Measurements from ENCODE around the gene RAB10. TPM values are rescaled to one million over a fixed set of nuclear protein-coding genes. Genes with fewer than 3 reads are reported as not detected.

RAB10 gene
- total and polyA plus RNA-seq, 2 of the 13 experiments (the other 11 are each of a cell fraction or from before 2014, with no cell fraction given), result 48.2 to 120 TPM

DNA sequence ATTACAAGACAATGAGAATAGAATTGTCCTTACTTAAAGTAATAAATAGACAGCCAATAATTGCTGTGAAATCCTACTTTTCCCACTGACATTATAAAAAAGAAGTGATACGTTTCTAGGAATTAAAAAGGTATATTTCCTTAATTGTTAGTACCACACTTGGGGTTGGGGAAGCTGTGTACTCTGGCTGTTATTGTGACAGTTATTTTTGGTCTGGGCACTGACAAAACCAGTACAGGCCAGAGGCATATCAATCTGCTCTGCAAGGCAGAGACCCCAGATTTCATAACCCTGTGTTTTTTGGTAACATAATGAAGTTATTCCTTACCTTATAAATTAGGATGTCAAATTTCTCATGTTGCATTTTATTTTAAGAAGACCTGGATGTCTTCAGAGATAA is 66.5 kb downstream of the RAB10 start:
- 100% methylated on average over 1 of the region's 1 CpG for WGBS (ENCODE audit: low lambda C conversion rate)
- FAIRE-seq, result no peak
- peaks cover 17 to 68% of the 10 kb centered on the region in 2 experiments for H3K36me3 ChIP-seq (replicated peaks in 1 of 2; ENCODE audit: control insufficient read depth in 1 of 2, insufficient read depth in 2 of 2, low read length in 2 of 2)
- TF ChIP-seq SKI (IDR thresholded peaks at IDR 0.05; ENCODE audit: partially characterized antibody) (no peak), NR1H2 (CRISPR knock-in tag; IDR thresholded peaks at IDR 0.05; ENCODE audit: borderline replicate concordance, low read depth) (no peak), REPIN1 (CRISPR knock-in tag; IDR thresholded peaks at IDR 0.05; ENCODE audit: borderline replicate concordance, low read depth) (no peak), ZNF17 (CRISPR knock-in tag; IDR thresholded peaks at IDR 0.05) (no peak), ZSCAN9 (CRISPR knock-in tag; IDR thresholded peaks at IDR 0.05; ENCODE audit: borderline replicate concordance) (no peak), ZNF235 (CRISPR knock-in tag; IDR thresholded peaks at IDR 0.05; ENCODE audit: borderline replicate concordance) (no peak), BRD4 (CRISPR knock-in tag; IDR thresholded peaks at IDR 0.05) (no peak), ZNF572 (CRISPR knock-in tag; IDR thresholded peaks at IDR 0.05) (no peak)
- TF ChIP-seq, protein P1, sequence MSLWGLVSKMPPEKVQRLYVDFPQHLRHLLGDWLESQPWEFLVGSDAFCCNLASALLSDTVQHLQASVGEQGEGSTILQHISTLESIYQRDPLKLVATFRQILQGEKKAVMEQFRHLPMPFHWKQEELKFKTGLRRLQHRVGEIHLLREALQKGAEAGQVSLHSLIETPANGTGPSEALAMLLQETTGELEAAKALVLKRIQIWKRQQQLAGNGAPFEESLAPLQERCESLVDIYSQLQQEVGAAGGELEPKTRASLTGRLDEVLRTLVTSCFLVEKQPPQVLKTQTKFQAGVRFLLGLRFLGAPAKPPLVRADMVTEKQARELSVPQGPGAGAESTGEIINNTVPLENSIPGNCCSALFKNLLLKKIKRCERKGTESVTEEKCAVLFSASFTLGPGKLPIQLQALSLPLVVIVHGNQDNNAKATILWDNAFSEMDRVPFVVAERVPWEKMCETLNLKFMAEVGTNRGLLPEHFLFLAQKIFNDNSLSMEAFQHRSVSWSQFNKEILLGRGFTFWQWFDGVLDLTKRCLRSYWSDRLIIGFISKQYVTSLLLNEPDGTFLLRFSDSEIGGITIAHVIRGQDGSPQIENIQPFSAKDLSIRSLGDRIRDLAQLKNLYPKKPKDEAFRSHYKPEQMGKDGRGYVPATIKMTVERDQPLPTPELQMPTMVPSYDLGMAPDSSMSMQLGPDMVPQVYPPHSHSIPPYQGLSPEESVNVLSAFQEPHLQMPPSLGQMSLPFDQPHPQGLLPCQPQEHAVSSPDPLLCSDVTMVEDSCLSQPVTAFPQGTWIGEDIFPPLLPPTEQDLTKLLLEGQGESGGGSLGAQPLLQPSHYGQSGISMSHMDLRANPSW (CRISPR knock-in tag; IDR thresholded peaks at IDR 0.05; ENCODE audit: borderline replicate concordance), result no peak
- TF ChIP-seq, protein P2, sequence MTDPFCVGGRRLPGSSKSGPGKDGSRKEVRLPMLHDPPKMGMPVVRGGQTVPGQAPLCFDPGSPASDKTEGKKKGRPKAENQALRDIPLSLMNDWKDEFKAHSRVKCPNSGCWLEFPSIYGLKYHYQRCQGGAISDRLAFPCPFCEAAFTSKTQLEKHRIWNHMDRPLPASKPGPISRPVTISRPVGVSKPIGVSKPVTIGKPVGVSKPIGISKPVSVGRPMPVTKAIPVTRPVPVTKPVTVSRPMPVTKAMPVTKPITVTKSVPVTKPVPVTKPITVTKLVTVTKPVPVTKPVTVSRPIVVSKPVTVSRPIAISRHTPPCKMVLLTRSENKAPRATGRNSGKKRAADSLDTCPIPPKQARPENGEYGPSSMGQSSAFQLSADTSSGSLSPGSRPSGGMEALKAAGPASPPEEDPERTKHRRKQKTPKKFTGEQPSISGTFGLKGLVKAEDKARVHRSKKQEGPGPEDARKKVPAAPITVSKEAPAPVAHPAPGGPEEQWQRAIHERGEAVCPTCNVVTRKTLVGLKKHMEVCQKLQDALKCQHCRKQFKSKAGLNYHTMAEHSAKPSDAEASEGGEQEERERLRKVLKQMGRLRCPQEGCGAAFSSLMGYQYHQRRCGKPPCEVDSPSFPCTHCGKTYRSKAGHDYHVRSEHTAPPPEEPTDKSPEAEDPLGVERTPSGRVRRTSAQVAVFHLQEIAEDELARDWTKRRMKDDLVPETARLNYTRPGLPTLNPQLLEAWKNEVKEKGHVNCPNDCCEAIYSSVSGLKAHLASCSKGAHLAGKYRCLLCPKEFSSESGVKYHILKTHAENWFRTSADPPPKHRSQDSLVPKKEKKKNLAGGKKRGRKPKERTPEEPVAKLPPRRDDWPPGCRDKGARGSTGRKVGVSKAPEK (CRISPR knock-in tag; IDR thresholded peaks at IDR 0.05; ENCODE audit: borderline replicate concordance), result no peak
- peaks cover 60% of the 10 kb centered on the region for H3K79me2 ChIP-seq (ENCODE audit: insufficient read depth, low read length)
- ATAC-seq, result no peak
- no peak overlapping the region for H3K9ac ChIP-seq (ENCODE audit: insufficient read depth, low read depth, low read length)
- BruUV-seq (replicated peaks), result TSS peak; percentile 37
- ChIA-PET POLR2A (interaction anchor here (1.3 kb wide), 1 partner anchor 65 kb away, joined by 3 read pairs; no protein-coding TSS in a partner anchor), CTCF (ENCODE audit: low intra/inter-chr PET ratio, low total read pairs) (no interaction called here)
- no peaks in the 10 kb centered on the region for H3K9me3 ChIP-seq (ENCODE audit: low read length)
- H3K27me3 ChIP-seq (ENCODE audit: control insufficient read depth in 1 of 2, insufficient read depth in 2 of 2, low read length in 2 of 2), result no peaks in the 10 kb centered on the region
- peaks cover 14% of the 10 kb centered on the region for H4K20me1 ChIP-seq (ENCODE audit: insufficient read depth, low read length)
- no peak overlapping the region for H3K4me3 ChIP-seq (replicated peaks in 1 of 3; ENCODE audit: insufficient read depth in 1 of 3, low read depth in 2 of 3, low read length in 3 of 3)
- intact Hi-C loops (cut with micrococcal nuclease; ENCODE audit: unreplicated experiment) (no loop called here), in situ Hi-C loops (cut with HindIII; ENCODE audit: extremely low pct_ligation_motif_present, low pct_unique_long_range_greater_than_20kb) (no loop called here)
- no peak overlapping the region for H3K27ac ChIP-seq (ENCODE audit: extremely low read length, insufficient read depth, low read length)
- peaks cover 17% of the 10 kb centered on the region for H3K4me1 ChIP-seq (ENCODE audit: insufficient read depth, low read length)
- no peak overlapping the region for H3K4me2 ChIP-seq (ENCODE audit: low read depth, low read length)
- DNase-seq (ENCODE audit: low spot score), result no peak
- no peak overlapping the region for H2AFZ ChIP-seq (ENCODE audit: low read length)

Data from HepG2 (cell line).